Smooth muscle cell (in vitro differentiated cells): Measurements from ENCODE around the gene SHC4. TPM values are rescaled to one million over a fixed set of nuclear protein-coding genes. Genes with fewer than 3 reads are reported as not detected.

Source experiments
- DNase-seq: peaks from one replicate; lab custom pipeline; 2025; ENCODE audit not compliant: unreplicated experiment; lab: John Stamatoyannopoulos, UW
- H2AFZ ChIP-seq: fragments of 200-600 bp; sonication (generic); 2 replicates; pipeline ENCODE4 v1.6.0; 2016; ENCODE audit warnings: antibody characterized with exemption, low read depth, mild to moderate bottlenecking
- H3F3A ChIP-seq: fragments of 200-600 bp; sonication (generic); 2 replicates; pipeline ENCODE4 v1.6.0; 2017; ENCODE audit warnings: antibody characterized with exemption, low read depth
- H3K27ac ChIP-seq: fragments of 200-600 bp; sonication (generic); 2 replicates; pipeline ENCODE4 v1.5.1; 2016; ENCODE audit warnings: low read depth, mild to moderate bottlenecking
- H3K27me3 ChIP-seq: fragments of 200-600 bp; sonication (generic); 2 replicates; pipeline ENCODE4 v1.6.1; 2016; ENCODE audit warnings: low read depth, mild to moderate bottlenecking
- H3K36me3 ChIP-seq: fragments of 200-600 bp; sonication (generic); 2 replicates; pipeline ENCODE4 v1.5.1; 2016; ENCODE audit warnings: low read depth
- H3K4me1 ChIP-seq: fragments of 200-600 bp; sonication (generic); 2 replicates; pipeline ENCODE4 v1.5.1; 2016; ENCODE audit warnings: low read depth
- H3K4me2 ChIP-seq: fragments of 200-600 bp; sonication (generic); 2 replicates; pipeline ENCODE4 v1.6.0; 2016; ENCODE audit warnings: mild to moderate bottlenecking
- H3K4me3 ChIP-seq: fragments of 200-600 bp; sonication (generic); 2 replicates; pipeline ENCODE4 v1.5.1; 2016; ENCODE audit warnings: mild to moderate bottlenecking
- H3K79me2 ChIP-seq: fragments of 200-600 bp; sonication (generic); 2 replicates; pipeline ENCODE4 v1.6.0; 2016; ENCODE audit warnings: low read depth, mild to moderate bottlenecking
- H3K9ac ChIP-seq: fragments of 200-600 bp; sonication (generic); 2 replicates; pipeline ENCODE4 v1.6.0; 2016; ENCODE audit warnings: low read depth
- H3K9me3 ChIP-seq: fragments of 200-600 bp; sonication (generic); replicated peaks from 2 replicates; pipeline ENCODE4 v1.5.1; 2016; ENCODE audit warnings: low read depth
- H4K20me1 ChIP-seq: fragments of 200-600 bp; sonication (generic); 2 replicates; pipeline ENCODE4 v1.6.0; 2016; ENCODE audit warnings: low read depth
- CTCF ChIP-seq: fragments of 200-600 bp; sonication (generic); IDR thresholded peaks from 2 replicates; pipeline ENCODE4 v1.5.1; 2017; ENCODE audit warnings: borderline replicate concordance, mild to moderate bottlenecking, antibody characterized with exemption; ENCODE audit not compliant: insufficient read depth, poor library complexity, severe bottlenecking
- WGBS: methylation state at CpG from one replicate; pipeline ENCODE4 v1.1.7; 2016; ENCODE audit warnings: low lambda C conversion rate; 5-methylcytosine and 5-hydroxymethylcytosine counted together
- polyA plus RNA-seq: library from polyadenylated mRNA; unstranded; fragments of >200 nt; fragmentation: Nextera tagmentation; extraction: Ambion mirVana; gene quantifications from 2 replicates; pipeline ENCODE4 v1.2.1, GENCODE V29; 2016
- total RNA-seq: library from RNA; depleted of rRNA; stranded (reverse); fragments of >200 nt; gene quantifications from 2 replicates; pipeline ENCODE4 v1.2.3, GENCODE V29; 2014

Gene SHC4
- total and polyA plus RNA-seq, 2 experiments from 2014 or later, result 0.39 to 1.2 TPM

- no peak for TF ChIP-seq CTCF
- Histone ChIP-seq H3K36me3 (no peaks in the 10 kb centered on the region), H3K4me3 (no peak overlapping the region), H3K4me1 (peaks cover 7% of the 10 kb centered on the region), H4K20me1 (no peaks in the 10 kb centered on the region), H3K9me3 (no peaks in the 10 kb centered on the region), H3K27me3 (no peaks in the 10 kb centered on the region), H3K79me2 (no peaks in the 10 kb centered on the region), H3K4me2 (no peak overlapping the region), H3K9ac (no peak overlapping the region), H3K27ac (no peak overlapping the region), H3F3A (no peaks in the 10 kb centered on the region), H2AFZ (no peak overlapping the region)
- 43% methylated on average over 9 of the region's 9 CpGs for WGBS
- no peak for DNase-seq
Observed at GRCh38 chr15:48925714-48926223, 38.0 kb downstream of the SHC4 start.

- H3K4me1 ChIP-seq, result peaks cover 5% of the 10 kb centered on the region
Observed at GRCh38 chr15:48924528-48925393, 39.0 kb downstream of the SHC4 start.

GRCh38 chr15:48922046-48922445 is 41.7 kb downstream of the SHC4 start:
- Histone ChIP-seq H3K36me3 (no peaks in the 10 kb centered on the region), H3K9ac (no peak overlapping the region), H3F3A (no peaks in the 10 kb centered on the region), H3K79me2 (no peaks in the 10 kb centered on the region), H3K4me3 (no peak overlapping the region), H3K27ac (no peak overlapping the region), H4K20me1 (no peaks in the 10 kb centered on the region), H3K9me3 (no peaks in the 10 kb centered on the region), H2AFZ (no peak overlapping the region), H3K27me3 (no peaks in the 10 kb centered on the region), H3K4me2 (no peak overlapping the region), H3K4me1 (no peaks in the 10 kb centered on the region)
- TF ChIP-seq CTCF, result no peak
- WGBS, result 93% methylated on average over 2 of the region's 2 CpGs
- DNase-seq, result no peak

More at GRCh38 chr15:48924528-48925393, 39.0 kb downstream of the SHC4 start:
- Histone ChIP-seq H3K36me3 (no peaks in the 10 kb centered on the region), H3K9me3 (no peaks in the 10 kb centered on the region), H2AFZ (no peak overlapping the region), H3K9ac (no peak overlapping the region), H3K4me3 (no peak overlapping the region), H3K79me2 (no peaks in the 10 kb centered on the region), H3K4me2 (no peak overlapping the region), H3K27ac (no peak overlapping the region), H3K27me3 (no peaks in the 10 kb centered on the region), H3F3A (no peaks in the 10 kb centered on the region), H4K20me1 (no peaks in the 10 kb centered on the region)
- WGBS, result 94% methylated on average over 5 of the region's 5 CpGs
- DNase-seq, result no peak
- no peak for TF ChIP-seq CTCF
